Mesangial cell (primary cell): ENCODE results near the gene PABPC5. TPM values are rescaled to one million over a fixed set of nuclear protein-coding genes. Genes with fewer than 3 reads are reported as not detected.

Source experiments
- total RNA-seq: library from RNA; depleted of rRNA; stranded (reverse); fragments of >200 nt; gene quantifications from 2 replicates; pipeline ENCODE4 v1.2.3, GENCODE V29; 2015

PABPC5 gene
- 0.16 and 0.76 TPM in 2 replicates for total RNA-seq

GRCh38 chrX:91434351-91435168 is at the start of gene PABPC5:
Gene PABPC5 (plus strand): TSS chrX:91434839. CDS start chrX:91435578, 739 bp downstream.

